Amygdala (tissue), 56 donors: ENCODE results near the gene TMEM200A.

ENCODE experiments used
- DNase-seq, 56 donors: peaks; one replicate each; lab custom pipeline; 2025; lab: John Stamatoyannopoulos, UW

The TMEM200A gene

DNA sequence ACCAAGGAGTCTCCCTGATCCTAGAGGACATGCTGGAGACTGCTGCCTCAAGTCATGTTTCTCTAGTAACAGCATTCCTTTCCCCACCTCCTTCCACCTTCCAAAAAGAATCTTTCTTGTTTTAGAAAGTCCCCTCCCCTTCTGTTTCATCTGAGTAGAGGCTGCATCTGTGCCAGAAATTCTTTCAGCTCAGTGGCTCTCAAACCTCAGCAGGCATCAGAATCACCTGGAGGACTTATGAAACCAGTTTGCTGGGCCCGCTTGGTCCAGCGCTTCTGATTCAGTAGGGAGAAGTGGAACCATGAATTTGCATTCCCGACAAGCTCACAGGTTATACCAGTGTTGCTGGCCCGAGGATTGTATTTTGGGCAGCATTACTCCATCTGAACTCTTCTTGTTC, 55.1 kb downstream of the TMEM200A start:
- no peak for DNase-seq

DNA sequence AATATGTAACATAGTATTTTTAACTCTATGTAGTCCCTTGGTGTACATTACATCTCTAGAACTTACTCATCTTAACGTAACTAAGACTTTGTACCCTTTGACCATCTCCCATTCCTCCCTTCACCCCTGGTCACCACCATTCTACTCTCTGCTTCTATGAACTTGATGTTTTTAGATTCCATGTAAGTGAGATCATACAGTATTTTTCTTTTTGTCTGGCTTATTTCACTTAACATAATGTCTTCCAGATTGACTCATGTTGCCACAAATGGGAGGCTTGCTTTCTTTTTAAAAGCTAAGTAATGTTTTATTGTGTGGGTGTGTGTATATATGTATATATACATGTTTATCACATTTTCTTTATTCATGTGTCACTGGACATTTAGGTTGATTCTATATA, 55.8 kb downstream of the TMEM200A start:
- DNase-seq = no peak

DNA sequence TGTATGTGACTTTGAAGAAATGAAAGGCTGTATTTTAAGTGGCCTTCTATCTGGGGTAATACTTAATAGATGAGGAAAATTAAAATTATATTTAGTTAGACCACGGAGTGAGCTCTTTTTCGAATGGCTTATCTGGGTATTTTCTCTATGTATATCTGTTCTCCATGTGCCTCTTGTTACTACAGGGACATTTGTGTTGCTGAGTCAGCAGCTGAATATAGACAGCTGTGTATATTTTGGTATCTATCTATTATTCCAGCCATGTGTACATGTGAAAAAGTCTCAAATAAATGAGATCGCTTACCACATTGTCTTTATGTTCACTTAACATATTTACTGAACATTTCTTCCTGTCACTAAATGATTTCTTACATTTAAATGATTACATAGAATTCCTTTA, 57.2 kb downstream of the TMEM200A start:
- DNase-seq = no peak

DNA sequence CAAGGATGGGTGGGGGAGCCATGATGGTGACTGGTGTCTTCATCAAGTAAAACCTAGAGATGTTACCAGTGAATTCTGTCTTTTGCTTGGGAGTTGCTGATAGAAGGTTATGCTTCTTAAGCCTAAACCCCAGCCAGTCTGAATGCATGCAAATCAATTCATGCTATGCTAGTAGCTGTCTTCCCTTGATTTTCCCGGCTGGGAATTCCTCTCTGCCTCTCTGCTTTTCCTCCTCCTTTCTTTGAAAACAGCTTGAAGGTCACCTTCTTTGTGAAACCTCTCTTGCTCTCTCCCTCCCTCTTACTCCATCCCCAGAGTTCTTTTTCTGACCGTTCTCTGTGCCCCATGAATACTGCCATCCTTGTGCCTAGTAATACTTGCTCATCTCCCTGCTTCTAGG, 58.9 kb downstream of the TMEM200A start:
- DNase-seq = no peak

DNA sequence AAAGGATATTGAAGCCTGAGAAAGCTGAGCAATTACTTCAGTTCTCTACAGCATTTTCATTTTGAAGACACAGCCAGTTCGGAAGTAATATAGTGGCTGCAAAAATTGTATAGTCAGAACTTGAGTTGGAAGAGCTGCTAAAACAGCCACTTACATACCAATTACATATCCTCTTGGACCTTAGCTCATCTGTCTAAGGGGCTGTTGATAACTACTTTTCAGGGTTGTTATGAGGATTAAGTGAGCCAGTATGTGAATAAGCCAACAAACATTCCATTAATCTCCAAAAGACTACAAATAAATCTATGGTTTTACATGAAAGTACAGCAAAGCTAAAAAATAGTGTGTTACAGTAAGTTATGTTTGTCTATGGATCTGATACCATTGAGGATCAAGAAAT, 59.7 kb downstream of the TMEM200A start:
- no peak for DNase-seq

DNA sequence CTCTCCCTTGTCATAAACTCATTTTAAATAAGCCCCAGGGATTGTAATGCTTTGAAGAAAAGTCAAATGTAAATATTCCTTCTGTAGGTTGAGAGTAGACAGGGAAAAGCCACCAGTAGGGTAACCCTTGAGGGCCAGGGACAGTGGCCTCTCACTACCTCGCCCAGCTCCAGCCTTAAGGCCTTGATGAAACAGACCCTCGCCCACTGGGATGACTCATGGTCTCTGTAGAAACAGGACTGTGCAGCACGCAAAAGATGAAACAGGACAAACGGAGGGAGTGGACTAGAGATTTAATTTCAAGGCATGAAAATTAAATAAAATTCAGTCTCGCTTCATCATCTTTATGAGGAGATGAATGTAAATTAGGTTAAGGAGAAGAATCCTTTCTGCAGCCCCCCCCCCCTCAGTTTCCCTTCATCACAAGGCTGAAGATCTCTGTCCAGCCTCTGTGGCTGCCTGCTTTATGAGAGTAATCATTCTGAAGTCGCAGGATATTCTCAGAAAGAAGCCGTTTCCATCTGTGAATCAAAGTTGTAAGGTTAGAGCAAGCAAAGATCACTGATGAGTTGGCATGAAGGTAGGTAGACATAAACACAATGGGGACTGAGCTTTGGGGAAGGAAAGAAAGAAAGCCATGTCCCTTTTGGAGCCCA, 60.4 kb downstream of the TMEM200A start:
- DNase-seq = no peak

DNA sequence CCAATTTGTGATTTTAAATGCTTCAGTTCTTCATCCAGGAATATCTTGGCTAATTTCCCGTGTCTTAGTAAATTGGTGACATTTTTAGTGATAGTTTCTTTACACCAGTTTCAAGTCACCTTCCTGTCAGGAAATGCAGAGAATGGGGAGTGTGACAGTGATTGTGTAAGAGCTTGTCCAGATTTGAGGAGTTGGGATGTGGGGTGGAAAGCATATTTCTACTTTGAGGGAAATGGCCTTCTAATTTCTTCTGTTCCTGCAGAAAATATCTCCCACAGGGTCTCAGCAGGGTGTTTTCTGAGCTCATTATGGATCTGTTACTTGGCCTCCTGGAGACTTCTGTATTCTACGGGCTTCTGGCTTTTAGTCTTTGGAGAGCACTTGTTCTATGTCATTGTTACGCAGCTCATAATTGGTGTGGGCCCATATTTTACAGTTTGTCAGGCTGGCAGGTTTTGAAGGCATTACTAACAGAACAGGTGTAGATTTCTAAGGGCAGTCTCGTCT, 65.6 kb downstream of the TMEM200A start:
- DNase-seq = no peak

DNA sequence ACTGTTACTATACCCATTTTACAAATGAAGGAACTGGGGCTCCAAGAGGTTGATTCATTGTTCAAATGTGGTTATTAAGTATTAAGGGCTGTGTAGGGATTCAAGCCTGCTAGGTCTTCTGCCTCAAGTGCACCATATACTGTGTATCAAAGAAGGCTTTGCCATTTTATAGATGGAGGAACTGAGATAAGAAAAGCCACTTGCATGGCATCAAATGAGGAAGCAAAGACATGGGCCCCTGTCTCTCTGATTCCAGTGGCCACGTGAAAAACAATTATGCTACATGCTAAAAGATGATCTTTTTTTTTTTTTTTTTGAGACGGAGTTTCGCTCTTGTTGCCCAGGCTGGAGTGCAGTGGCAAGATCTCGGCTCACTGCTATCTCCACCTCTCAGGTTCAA, 67.0 kb downstream of the TMEM200A start:
- no peak for DNase-seq

DNA sequence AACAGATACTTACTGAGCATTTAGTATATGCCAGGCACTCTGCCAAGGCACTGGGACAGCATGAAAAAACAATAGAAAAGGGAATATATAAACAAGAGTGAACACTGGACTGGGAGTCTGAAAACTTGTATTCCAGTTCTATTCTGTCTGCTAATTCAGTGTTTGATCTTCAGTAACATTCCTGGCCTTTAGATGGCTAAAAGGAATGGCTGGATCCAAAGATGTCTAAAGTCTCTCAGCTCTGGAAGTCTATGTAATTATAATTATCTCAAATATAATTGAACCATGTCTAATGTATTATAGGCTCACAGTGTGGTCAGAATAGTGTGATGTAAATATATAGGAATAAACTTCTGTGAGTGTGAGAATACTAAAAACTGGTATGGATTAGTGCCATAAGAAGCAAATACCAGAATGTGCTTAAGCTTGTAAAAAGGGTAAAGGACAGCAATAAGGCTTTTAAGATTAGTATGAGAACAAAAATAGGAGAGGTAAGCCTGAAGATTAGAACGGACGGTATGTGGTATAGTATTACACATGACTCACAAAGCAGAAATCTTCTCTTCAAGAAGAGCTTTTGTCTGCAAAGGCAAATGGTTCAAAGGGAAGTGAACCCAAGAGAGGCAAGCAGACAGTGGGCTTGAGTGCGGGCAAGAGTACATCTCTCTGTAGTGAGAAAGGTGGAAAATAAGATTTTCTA, 68.5 kb downstream of the TMEM200A start:
- no peak for DNase-seq

DNA sequence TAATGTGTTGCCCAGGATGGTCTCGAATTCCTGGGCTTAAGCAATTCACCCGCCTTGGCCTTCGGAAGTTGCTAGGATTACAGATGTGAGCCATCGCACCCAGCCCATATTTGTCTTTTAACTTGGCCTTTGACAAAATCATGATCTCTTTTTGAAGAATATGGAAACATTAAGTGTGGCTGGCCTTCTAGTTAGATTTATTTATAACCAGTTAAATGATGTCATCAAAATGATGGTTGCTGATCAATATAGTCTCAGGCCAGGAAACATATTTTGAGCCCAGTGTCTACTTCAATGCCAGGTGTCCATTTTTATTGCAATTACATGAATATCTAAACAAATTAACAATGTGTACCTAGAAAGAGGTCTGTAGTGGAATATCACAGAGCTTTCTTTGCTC, 69.4 kb downstream of the TMEM200A start:
- DNase-seq = no peak

DNA sequence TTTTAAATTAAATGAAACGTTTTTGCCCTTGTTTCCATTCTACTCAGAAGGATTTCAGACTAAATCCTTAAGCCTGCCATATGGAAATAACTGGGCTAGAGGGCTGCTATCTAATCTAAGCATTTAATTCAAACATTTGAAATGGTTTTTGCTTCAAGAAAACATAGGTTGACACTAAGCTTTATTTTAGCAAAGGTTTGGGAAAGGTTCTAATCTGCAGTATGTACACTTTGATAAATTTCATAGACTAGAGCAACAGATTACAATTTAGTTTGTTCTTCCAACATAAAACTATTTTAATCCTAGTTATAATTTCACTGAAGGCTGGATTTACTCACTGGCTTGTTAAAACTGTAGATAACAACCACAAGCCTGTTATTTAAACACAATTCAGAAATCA, 72.1 kb downstream of the TMEM200A start:
- DNase-seq = no peak

DNA sequence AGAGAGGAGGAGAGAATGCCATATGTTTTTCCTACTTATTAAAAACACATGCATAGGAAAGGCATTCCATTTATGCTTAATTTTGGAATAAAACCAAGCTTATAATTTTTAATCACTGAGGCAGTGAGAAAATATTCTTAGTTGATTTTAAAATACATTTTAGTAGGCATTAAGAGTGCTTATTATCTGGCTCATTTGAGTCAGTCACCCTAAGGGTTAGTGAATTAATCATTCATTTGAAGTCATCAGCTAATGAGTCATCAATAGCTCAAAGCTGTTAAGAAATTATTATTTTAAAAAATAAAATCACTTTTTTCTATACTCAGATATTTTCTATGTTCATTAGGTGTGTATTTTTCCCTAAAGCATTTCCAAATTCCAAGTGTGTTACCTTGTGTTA, 81.6 kb downstream of the TMEM200A start:
- DNase-seq = no peak

DNA sequence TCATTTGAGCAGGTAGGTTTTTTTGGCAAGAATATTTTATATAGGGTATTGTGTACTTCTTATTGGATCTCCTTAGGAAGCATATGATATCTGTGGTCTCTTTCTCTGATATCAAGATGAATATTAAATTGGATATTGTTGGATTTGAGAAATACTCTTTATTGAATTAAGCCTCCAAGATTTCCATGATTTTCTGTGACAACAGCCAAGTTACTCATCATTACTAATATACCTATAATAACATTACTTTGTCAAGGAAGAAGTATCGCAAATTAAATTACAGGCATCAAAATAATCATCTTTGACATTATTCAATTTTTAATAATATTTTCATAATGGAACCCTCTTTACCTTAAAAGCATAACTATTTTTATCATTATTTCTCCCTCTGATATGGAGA, 86.5 kb downstream of the TMEM200A start:
- DNase-seq = no peak

DNA sequence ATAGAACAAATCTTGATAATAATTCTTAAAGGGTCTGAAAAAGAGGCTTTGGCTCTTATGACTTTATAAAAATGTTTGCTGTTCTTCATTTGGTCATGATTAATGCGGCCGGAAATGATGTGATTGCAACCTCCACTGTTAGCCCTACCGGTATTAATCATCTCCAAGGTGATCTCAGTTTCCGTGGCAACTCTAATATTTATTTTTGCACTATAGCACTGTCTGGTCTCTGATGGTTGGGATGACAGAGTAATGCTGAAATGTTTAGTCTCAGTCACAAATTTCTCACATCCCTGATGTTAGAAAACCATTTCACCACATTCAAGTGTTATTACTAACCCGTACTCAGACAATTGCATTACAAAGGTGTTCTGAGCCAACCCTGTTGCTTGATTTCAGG, 87.4 kb downstream of the TMEM200A start:
- DNase-seq = peak in 1 of 56 donors; percentile 7

DNA sequence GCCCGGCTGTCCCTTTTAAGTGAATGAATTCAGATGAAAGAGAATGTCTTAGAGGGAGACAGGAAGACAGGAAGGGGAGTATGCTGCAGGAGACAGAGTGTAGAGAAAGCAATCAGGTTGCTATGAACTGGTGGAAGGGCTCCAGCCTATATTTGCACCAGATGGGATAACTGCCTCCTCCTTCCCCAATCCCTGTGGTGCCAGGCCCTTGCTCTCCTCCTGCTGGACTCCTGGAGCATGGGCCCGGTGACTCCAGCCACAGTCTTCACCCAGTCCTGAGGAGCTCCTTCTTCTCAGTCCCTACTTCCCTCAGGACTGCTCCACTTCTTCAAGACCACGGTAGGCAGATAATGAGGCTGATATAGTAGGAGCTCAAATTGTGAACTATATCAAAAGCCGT, 91.8 kb downstream of the TMEM200A start:
- DNase-seq = no peak

DNA sequence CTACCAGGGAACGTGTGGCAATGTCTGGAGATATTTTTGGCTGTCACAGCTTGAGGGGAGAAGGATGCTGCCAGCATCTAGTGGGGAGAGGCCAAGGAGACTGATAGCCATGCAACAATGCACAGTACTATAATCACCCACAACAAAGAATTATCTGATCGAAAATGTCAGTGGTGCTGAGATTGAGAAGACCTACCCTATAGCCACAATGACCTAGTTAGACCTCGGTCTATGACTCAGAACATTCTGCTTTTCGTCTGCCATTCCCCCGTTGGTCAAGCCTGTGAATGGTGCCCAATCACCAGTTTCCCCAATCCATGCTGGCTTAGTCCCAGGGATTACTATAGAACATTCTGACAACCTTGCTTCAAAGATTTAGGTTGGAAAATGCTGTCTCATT, 93.5 kb downstream of the TMEM200A start:
- DNase-seq = no peak

DNA sequence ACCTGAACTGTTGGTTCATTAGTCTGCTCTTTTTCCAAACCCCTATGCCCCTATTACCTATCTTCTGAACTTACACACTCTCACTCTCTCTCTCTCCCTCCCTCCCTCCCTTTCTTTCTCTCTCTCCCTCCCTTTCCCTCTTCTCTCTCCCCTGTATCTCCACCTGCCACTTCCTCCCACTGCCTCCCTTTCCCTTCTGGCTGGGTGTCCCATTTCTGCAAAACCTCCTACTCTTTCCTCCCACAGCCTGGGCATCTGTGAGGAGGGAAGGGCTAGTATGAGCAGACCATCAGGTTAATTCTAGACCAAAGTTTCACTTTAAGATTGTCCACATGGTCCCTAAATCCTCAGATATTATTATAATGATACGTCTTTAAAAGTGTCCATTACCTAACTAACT, 95.1 kb downstream of the TMEM200A start:
- DNase-seq = peak in 1 of 56 donors; percentile 6

DNA sequence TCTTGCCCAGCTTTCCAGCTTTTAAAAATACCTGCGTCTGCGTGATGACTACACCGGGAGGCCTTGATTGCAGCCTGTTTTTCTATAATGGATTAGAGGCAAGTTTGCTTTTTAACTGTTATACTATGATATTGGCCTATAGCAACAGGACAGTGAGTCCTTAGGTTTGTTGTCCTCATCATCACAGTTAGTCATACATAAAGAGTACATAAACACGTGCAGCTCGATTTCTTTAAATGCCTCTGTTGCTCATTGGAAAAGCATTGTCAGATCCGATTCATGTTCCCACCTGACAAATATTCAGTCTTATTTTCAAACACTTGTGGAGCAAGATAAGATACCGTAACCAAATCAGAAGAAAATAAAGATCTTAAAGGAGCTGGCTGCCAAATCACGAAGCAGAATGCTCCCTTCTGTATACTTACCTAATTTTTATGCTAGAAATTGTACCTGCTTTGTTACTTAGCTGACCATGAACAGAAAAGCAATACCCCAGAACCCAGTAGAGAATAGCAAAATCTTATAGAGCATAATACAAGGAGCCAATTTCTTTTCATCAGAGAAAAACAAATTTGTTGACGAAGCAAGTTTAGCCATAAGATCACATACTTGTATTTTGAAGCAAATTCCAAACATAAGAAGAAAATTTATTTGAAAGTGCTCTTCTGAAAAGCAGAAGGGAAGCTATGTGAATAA, 100.4 kb downstream of the TMEM200A start:
- DNase-seq = peak in 2 of 56 donors; percentile 5 to 37

DNA sequence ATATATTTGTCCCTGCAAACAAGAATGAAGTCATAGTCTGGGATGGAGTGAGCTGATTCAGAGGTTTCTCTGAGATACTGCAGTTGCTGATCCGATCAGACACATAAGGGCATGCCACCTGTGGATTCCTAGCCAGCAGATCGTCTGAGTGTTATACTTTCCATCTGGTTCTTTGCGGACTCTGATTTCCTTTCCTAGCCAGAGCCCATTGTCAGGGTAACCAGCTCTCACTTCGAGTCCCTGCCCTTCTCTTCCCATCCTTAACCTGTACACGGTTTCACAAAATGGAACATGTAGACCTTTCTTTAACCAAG, 100.9 kb downstream of the TMEM200A start:
- no peak for DNase-seq

DNA sequence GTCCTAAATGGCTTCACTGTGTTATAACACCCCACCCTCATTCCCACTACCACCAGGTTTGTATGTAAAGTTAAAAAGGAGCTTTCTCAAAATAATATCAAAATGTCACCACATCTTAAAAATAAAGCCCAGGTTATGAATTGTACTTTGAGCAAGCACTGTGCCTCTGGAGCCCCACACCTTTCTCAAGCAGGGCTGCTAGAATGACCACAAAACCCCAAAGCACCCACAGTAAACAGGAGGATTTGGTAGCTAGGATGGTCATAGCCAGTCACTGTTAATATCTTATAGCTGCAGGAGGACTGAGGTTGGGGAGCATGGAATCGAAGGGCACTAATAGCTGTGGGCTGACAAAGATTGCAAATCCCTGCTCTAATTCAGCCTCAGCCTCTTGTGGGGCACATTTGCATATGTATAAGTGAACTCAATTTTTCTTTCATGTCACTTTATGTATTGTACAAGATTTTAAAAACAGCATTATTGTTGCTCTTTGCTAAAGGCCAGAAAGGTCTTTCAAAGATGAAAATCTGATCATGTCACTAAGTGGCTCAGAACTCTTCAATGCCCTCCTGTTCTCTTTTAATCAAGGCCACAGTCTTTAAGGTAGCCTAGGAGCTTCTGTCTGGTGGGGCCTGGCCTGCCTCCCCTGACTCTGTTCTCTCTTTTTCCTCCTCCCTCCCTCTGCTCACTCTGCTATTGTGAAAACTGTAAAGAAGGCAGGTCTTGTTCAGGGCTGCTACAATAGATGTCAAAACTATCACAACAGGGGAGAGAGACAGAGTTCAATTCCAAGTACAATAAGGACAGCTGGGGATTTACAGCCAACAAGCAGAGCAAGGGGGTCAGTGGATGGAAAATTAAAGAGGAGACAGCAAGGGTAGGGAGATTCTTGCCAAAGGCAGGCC, 101.6 kb downstream of the TMEM200A start:
- no peak for DNase-seq

DNA sequence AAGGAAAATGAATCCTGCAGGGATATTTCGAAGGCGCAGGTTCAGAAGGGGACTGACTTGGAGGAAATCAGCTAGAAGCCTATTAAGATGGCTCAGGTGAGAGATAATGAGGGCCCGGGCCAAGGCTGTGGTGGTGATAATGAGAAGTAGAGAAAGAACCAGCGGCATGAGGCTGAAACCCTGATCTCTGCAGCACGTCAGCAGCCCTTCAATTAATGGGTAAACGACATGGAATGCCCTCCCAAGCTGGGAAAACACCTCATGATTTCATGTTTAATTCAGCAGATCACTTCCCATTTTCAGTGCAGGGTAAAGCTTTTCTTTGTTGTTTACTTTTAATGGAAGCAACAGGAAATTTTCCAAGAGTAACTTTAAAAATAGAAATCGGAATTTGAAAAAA, 104.9 kb downstream of the TMEM200A start:
- DNase-seq = no peak
